Measurements from ENCODE around the gene FBXO31. TPM values are rescaled to one million over a fixed set of nuclear protein-coding genes. Genes with fewer than 3 reads are reported as not detected.

Gene FBXO31
- total and polyA plus RNA-seq, 10 of the 15 experiments (the other 5 are each of a cell fraction or from before 2014, with no cell fraction given), result 0.19 to 33.1 (median 10.3) TPM

DNA sequence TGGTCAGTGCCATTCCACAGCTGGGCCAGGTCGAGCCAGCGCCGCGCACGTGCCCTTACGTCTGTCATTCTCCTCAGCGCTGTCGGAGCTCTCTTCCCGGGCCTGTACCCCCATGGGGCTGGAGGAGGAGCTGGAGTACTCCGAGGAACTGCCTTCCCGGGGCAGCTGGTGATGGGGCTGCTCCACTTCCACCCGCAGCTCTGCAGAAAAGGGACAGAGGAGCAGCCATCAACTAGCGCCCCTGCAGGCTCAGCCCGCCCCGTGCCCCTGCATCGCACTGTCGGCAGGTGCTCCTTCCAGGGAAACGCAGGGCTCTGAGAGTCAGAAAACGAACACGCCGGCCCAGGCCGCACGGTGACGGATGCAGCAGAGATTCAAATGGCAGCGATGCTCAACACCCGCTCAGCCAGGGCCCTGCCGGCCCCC is 29.4 kb upstream of the FBXO31 start:
- POLR2A ChIA-PET, result no interaction called here
- CTCF ChIA-PET, result interaction anchor here (1.0 kb wide), 1 partner anchor 19 kb away, joined by 3 read pairs; no protein-coding TSS in a partner anchor

More for the DNA sequence above, 29.4 kb upstream of the FBXO31 start:
- H3K79me2 ChIP-seq (ENCODE audit: control insufficient read depth, insufficient read depth, low read length), result no peaks in the 10 kb centered on the region
- ChIA-PET RAD21 (ENCODE audit: unreplicated experiment) (no interaction called here), SMC1A (ENCODE audit: uncharacterized antibody, unreplicated experiment) (no interaction called here)
- H3K9me3 ChIP-seq (replicated peaks; ENCODE audit: control insufficient read depth, insufficient read depth, low read length), result no peaks in the 10 kb centered on the region; the same call in 2 of the 3 replicates
- H3K4me1 ChIP-seq (ENCODE audit: control insufficient read depth, insufficient read depth, low read length), result peaks cover 3% of the 10 kb centered on the region
- ATAC-seq, result no peak
- H3K4me3 ChIP-seq, result no peak overlapping the region
- no peak overlapping the region for H2AFZ ChIP-seq (ENCODE audit: control insufficient read depth, low read depth, low read length)
- intact Hi-C loops (cut with micrococcal nuclease; ENCODE audit: unreplicated experiment) (no loop called here), in situ Hi-C loops (cut with MboI) (no loop called here)
- FAIRE-seq, result no peak
- WGBS (ENCODE audit: insufficient coverage, insufficient replicate concordance, low lambda C conversion rate, missing lambda C conversion rate), result 81% methylated on average over 26 of the region's 27 CpGs
- no peak overlapping the region for H3K9ac ChIP-seq (ENCODE audit: control insufficient read depth, insufficient read depth, low read length)
- H4K20me1 ChIP-seq (ENCODE audit: control insufficient read depth, insufficient read depth), result no peaks in the 10 kb centered on the region; the same call in 1 of the 2 replicates
- BruUV-seq (replicated peaks), result no TSS peak
- TF ChIP-seq ZNF24 (IDR thresholded peaks at IDR 0.05) (no peak), CEBPB (IDR thresholded peaks at IDR 0.05; ENCODE audit: borderline replicate concordance in 1 of 2, low read depth in 2 of 2, low read length in 2 of 2) (no peak), POLR2A (IDR thresholded peaks at IDR 0.05; ENCODE audit: low read depth, low read length) (no peak), MLLT1 (IDR thresholded peaks at IDR 0.05) (no peak), KAT2A (conservative IDR thresholded peaks at IDR 0.05; ENCODE audit: control insufficient read depth, low read depth, low read length) (no peak)
- TF ChIP-seq, protein P1, sequence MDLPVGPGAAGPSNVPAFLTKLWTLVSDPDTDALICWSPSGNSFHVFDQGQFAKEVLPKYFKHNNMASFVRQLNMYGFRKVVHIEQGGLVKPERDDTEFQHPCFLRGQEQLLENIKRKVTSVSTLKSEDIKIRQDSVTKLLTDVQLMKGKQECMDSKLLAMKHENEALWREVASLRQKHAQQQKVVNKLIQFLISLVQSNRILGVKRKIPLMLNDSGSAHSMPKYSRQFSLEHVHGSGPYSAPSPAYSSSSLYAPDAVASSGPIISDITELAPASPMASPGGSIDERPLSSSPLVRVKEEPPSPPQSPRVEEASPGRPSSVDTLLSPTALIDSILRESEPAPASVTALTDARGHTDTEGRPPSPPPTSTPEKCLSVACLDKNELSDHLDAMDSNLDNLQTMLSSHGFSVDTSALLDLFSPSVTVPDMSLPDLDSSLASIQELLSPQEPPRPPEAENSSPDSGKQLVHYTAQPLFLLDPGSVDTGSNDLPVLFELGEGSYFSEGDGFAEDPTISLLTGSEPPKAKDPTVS (IDR thresholded peaks at IDR 0.05; ENCODE audit: low read depth, low read length), result no peak
- no peak overlapping the region for H3K27ac ChIP-seq (ENCODE audit: control insufficient read depth, insufficient read depth)
- no peak overlapping the region for H3K4me2 ChIP-seq (ENCODE audit: control insufficient read depth, insufficient read depth)
- no peak for DNase-seq (ENCODE audit: low read depth, low spot score)
- H3K27me3 ChIP-seq (replicated peaks in 1 of 2; ENCODE audit: control insufficient read depth in 2 of 2, insufficient read depth in 2 of 2, low read length in 1 of 2), result peaks cover 0 to 5% of the 10 kb centered on the region in 2 experiments; a peak in 1 of 4 replicates
- no peaks in the 10 kb centered on the region for H3K36me3 ChIP-seq (ENCODE audit: control insufficient read depth in 2 of 2, insufficient read depth in 2 of 2, low read length in 1 of 2)
